Measurements from ENCODE around the gene SEMA6B.

SEMA6B gene

DNA sequence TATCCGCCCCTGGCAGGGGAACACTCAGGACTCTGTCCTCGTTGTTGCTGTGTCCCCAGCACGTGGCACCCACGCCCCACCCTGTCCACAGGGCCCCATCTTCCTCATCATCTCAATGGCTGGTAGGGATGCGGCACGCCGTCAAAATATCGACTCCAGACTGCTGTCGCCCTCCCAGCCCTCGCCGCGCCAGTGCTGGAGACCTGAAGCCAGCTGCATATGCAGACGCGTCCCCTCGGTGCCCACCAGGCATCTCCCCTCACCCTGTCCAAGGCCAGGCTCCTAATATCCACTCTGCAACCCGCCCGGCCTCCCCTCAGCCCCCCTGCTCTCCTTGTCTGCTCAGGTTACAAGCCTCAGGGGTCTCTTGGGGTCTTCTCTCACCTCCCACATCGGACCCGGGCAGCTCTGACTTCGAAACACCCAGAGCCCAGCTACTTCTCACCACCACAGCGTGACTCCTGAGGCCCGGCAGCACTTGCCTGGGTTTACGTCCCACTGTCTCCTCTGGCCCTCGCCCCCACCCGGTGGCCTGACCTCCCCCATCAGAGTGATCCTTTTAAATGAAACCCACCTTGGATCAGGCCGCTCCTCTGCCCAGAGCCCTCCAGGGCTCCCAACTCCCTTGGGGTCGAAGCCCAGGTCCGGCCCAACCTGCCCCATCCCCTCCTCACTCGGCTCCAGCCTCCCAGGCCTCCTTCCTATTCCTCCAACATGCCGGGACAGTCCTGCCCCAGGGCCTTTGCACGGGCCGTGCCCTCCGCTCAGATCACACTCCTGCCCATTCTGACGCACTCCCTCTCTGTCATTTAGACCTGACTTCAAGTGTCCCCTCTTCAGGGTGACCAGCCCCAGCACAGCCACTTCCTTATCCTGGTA lies 53.7 kb downstream of the SEMA6B start:
- no peak for DNase-seq

GRCh38 chr19:4504891-4505569 lies 54.5 kb downstream of the SEMA6B start:
- no peak for DNase-seq

DNA sequence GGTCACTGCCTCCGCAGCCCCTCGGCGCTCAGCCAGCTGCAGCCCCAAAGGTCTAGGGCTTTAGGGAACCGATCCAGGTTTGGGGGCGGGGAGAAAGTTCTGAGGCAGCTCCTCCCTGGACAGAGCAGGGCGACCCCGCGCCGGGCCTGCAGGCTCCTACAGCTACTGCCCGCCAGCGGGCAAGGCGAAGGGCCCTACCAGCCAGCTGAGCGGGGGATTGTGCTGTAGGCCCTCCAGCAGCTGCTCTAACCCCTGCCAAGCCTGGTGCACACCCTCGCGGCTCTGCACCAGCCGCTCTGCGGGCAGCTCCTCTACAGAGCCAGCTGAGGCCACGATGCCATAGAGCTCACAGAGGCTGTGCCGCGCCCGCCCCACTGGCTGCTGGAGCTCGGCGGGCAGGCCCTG lies 55.2 kb downstream of the SEMA6B start:
- DNase-seq = peak; percentile 55

DNA sequence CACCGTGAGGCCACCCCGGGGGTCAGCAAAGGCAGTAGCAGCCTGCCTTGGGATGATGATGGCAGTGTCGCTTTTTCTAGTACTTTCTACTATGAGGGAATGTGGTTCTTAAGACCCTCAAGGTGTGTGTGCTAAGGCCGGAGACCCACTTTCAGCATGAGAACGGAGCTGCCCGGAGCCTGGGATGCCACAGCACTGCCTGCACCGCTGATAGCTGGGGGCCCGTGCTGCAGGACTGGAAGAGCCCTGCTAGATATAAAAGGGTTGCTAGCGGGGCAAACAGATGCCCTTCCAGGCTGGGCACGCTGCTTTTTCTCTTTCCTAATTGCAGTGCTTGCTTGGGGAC lies 55.7 kb downstream of the SEMA6B start:
- no peak for DNase-seq

DNA sequence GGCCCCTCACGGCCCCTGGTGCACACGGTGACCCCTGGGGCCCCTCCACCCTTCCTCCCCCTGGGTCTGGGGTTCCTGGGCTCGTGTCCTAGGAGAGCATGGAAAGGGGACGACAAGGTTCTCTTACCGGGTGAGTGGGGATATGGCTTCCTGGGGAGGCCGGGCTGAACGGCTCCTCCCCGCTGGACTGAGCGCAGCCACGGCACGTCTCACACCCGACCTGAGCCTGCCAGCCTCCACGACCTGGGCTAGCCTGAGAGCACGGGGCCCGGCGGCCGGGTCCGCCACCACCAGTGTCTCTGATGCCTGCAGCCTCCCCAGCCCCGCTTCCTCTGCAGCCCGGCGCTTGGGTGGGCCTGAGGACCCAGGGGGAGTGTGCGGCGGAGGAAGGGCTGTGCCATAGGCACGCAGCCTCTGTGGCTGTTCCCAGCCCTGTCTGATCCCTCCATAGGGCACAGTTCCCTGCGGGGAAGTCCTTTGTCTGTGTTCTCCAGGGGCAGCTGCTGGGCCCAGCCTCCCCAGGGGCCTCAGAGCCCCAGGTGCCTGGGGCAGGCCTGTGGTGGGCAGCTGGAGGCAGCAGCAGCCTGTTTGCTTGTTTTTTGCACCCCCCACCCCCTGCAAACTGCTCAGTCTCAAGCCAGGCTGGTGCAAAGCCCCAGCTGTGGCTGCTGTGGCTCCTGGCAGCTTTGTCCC lies 56.2 kb downstream of the SEMA6B start:
- peak; percentile 71 for DNase-seq

DNA sequence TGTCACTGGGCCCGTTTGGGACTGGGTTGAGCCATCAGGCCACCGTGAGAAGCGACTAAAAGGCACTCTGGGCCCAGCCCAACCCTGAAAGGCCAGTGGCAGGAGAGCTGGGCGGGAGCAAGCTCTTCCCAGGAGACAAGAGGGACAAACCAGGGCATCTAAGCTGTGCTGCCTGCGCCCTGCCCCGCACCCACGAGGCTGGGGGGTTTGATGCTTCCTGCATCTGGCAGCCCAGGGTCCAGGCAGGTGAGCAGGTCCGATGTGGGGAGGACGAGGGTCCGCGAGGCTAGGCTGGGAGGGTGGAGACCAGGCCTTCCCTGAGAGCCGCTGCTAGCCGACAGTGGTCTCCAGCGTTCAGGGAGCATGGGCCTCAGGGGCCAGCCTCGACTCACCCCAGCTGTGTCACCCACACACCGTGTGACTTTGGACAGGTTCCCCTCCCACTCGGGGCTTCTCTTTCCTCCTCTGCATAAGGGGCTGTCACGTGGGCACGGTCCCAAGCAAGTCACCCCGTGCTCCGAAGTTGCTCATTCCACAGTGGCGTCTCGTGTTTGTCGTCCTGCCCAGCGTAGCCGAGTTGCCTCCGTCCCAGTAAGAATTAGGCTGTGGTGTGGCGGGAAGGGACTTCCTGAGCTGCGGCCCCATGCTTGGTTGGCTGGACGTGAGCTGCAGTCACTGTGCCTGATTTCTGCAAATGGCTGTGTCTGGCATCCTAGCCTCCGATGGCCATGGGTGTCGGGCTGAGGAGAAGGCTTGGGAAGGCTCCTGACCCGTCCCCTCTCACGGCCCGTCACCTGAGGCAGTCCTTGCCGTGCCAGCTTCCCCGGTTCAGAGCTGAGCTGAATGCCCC lies 57.0 kb downstream of the SEMA6B start:
- peak; percentile 23 for DNase-seq

DNA sequence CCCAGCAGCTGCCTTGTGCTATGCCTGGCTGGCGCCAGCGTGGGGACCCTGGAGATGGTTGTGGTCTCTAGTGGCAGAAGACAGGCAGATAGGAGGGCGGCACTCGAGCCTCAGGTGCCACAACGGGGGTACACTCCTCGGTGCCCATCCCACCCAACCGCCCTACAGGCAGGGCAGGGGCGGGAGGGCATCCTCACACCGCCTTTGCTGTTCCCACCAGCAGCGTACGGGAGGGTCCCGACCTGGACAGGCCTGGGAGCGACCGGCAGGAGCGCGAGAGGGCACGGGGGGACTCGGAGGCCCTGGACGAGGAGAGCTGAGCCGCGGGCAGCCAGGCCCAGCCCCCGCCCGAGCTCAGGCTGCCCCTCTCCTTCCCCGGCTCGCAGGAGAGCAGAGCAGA lies 57.8 kb downstream of the SEMA6B start:
- DNase-seq = no peak

DNA sequence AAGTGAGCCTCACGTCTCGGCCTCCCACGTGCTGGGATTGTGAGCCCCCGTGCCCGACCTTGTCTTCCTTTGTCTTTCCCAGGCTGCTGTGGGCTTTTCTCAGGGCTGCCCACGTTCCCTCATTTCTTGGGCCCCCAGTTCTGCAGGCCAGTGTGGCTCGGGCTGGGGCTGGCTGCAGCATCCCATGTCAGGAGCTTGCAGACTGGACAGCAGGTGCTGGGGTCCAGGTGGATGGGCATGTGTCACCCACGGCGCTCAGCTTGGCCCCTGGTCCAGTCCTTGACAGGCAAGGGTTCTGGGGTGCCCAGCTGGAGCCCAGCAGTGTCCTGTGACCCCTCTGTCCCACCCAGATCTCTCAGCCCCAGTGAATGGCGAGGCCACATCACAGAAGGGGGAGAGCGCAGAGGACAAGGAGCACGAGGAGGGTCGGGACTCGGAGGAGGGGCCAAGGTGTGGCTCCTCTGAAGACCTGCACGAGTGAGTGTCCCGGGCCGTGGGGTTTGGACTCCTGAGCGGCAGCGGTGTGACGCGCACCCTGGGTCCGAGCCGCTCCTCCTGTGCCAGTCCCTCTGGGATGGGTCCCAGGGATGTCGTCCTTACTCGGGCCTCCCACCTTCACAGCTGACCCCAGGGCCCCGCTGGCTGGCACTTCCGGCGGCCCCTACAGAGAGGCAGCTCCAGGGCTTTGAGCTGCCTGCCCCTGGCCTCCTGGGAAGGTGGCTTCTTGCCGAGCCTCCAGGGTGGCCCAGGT lies 58.5 kb downstream of the SEMA6B start:
- no peak for DNase-seq

DNA sequence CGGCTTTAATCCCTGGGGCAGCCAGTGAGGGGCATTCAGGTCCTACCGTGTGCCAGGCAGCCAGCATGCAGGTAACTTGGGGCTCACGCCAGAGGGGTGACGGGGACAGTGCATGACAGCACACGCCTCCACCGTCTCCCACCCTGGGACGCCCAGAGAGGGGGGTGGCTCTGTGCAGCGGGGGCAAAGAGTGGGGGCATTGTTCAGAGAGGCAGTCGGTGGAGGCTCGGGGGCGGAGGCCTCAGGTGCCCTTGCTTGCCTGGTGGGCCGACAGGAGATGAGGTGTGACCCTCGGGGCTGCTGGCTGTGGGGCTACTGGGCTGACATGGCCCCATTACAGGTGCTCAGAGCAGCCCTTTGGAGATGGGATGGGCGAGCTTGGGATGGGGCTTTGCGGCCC lies 59.6 kb downstream of the SEMA6B start:
- no peak for DNase-seq

GRCh38 chr19:4499318-4499717 lies 60.2 kb downstream of the SEMA6B start:
- no peak for DNase-seq

DNA sequence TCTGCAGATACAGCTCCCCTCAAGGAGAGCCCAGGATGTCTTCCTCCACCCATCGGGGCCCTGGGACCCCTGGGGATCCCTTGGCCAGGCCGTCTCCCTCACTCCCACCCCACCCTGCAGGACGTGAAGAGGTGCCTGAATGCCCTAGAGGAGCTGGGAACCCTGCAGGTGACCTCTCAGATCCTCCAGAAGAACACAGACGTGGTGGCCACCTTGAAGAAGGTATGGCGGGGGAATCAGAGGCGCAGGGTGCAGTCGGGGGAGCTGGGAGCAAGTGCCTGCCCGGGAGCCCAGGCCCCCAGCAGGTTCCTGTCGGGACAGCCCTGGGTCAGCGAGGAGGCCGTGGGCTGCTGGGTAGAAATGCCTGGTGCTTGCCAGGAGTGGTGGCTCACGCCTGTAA lies 60.8 kb downstream of the SEMA6B start:
- DNase-seq = no peak

GRCh38 chr19:4497770-4498389 lies 61.6 kb downstream of the SEMA6B start:
- no peak for DNase-seq

GRCh38 chr19:4496304-4496703 lies 63.2 kb downstream of the SEMA6B start:
- no peak for DNase-seq

DNA sequence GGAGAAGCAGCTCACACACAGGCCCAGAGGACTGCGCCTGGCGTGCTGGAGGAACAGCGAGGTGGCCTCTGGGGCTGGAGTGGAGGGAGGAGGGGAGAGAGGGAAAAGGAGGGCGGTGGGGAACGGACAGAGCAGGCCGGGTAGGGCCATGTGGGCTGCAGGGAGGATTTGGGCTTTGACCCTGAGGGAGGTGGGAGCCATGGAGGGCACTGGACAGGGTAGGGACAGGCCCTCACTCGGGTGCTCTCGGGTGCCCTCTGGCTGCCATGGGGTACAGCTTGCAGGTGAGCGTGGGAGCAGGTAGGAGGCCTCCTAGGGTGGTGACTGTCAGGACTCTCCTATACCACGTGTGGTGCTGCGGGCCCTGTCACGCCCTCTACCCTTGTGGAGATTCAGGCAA lies 64.0 kb downstream of the SEMA6B start:
- DNase-seq = no peak

DNA sequence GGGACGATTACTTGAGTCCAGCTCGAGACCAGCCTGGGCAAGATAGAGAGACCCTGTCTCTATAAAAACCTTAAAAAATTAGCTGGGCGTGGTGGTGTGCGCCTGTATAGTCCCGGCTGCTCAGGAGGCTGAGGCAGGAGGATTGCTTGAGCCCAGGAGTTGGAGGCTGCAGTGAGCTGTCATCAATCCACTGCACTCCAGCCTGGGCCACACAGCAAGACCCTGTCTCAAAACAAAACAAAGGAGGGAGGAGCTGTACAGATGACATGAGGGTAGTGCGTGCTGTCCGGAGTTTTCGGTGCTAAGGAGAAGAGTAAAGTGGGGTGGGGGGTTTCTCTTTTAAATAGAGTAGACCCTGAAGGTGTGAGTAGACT lies 64.8 kb downstream of the SEMA6B start:
- no peak for DNase-seq

DNA sequence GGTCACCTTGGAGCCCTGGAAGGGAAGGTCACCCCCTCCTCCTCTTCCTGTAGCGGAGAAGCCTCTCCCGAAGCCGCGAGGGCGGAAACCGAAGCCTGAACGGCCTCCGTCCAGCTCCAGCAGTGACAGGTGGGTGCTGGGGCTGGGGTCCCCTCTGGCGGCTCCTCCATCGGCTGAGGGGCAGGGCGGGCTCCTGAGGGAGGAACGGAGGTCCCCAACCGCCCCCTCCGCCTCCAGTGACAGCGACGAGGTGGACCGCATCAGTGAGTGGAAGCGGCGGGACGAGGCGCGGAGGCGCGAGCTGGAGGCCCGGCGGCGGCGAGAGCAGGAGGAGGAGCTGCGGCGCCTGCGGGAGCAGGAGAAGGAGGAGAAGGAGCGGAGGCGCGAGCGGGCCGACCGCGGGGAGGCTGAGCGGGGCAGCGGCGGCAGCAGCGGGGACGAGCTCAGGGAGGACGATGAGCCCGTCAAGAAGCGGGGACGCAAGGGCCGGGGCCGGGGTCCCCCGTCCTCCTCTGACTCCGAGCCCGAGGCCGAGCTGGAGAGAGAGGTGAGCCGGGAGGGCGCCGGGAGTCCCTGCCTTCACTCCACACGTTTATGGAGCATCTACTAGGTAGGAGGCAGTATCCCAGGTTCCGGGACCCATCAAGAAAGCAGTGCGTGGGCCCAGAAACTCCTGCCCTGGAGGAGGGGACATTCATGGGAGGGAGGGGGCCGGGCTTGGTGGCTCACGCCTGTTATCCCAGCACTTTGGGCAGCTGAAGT lies 65.4 kb downstream of the SEMA6B start:
- DNase-seq = no peak

DNA sequence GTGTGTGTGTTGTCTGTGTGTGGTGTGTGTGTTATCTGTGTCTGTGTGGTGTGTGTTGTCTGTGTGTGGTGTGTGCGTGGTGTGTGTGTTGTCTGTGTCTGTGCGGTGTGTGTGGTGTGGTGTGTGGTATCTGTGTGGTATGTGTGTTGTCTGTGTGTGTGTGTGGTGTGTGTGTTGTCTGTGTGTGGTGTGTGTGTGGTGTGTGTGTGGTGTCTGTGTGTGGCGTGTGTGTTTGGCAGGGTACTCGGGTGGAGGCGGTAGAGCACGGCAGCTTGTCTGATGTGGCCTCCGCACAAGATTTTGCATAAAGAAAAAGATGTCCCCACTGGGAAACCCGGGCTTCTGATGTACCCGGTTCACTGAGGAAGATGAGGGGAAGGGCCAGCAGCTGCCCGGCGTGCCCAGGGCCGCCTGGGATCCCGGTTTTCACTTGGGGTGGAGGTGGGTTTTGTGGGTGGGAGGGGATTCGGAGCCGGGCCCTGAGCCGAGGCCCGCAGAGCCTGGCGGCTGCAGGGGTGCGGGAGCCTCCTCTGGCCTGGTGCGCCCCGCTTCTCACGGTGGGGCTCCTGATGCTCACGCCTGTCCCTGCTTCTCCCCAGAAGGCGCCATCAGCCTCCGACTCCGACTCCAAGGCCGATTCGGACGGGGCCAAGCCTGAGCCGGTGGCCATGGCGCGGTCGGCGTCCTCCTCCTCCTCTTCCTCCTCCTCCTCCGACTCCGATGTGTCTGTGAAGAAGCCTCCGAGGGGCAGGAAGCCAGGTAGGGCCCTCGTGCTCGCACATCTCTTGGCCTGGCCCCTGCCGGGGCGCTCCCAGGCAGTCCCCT lies 66.2 kb downstream of the SEMA6B start:
- DNase-seq = no peak

Data from retina (tissue), 1 donor.